ENCODE data around the gene PRKCD.

DNA sequence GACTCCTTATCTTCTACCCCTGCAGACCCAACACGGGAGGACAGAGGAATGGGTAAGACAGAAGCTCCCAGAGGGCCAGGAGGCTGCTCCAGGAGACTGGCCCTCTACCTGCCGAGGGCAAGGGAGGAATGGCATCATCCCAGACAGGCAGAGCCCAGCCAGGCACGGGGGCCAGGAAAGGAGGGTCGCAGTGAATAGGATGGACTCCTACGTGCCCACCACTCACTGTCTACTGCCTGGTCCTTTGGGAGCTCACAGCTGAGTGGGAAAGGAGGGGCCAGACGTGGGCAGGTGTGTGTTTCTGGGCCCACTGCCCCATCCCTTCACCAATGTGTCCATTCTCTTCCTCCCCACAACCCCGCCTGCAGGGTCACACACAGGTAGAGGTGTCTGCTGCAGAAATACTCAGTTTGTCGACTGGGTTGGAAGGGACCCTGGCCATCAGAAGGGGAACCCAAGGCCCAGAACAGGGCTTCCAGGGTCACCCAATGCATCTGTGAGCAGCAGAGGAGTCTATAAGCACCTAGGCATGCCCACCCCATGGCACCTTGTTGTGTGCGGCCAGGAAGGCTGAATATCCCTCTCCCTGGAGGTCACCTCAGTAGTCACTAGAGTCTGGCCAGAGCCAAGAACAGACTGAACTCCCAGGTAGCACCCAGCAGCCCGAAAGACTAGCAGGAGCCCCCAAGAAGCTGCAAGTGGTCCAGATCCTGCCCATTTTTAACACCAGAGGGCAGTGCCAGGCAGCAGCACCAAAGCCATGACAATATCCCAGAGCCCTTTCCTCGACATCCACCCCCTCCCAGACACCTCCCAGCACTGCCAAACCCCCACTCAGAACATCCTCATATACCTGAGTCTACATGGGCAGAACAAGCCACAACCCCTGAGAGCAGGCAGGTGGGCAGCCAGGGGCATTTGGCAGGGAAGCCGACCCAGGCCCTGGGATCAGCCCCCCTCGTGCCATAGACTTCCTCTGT, 70.8 kb downstream of the PRKCD start:
- TF ChIP-seq CTCF (IDR thresholded peaks at IDR 0.05) (no peak), POLR2A (IDR thresholded peaks at IDR 0.05) (no peak)
